Occipital lobe (tissue), 2 donors: ENCODE data around the gene KHDC1L. TPM values are rescaled to one million over a fixed set of nuclear protein-coding genes. Genes with fewer than 3 reads are reported as not detected.
"Not testable (repeated sequence)": the region's sequence is repeated elsewhere in the genome, so short reads cannot be mapped to it uniquely, and the experiment has no call there.

Experiments used
- DNase-seq: peaks from one replicate; lab custom pipeline; 2025; lab: John Stamatoyannopoulos, UW
- total RNA-seq: library from RNA; depleted of rRNA; stranded (reverse); fragments of >200 nt; gene quantifications from one replicate; pipeline ENCODE4 v1.2.3, GENCODE V29; 2014

KHDC1L gene
- total RNA-seq, 1 donor from 2014 or later = 0.78 TPM

- DNase-seq = no peak
Observed at GRCh38 chr6:73207221-73207837, 18.0 kb downstream of the KHDC1L start.

DNA sequence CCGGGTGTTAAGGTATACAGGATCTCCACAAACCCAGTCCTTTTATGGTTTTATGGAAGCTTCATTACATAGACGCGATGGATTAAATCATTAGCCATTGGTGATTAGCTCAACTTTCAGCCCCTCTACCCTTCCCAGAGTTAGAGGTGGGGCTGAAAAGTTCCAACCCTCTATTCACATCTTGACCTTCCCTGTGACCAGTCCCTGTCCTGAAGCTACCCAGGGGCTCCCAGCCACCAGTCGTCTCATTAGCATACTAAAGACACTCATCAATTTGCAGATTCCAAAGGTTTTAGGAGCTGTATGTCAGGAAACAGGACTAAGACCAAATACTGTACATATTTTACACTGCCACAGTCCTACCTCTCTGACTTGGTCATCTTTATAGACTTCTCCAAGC, 21.0 kb downstream of the KHDC1L start:
- no peak for DNase-seq

GRCh38 chr6:73203098-73203497, 22.2 kb downstream of the KHDC1L start:
- no peak for DNase-seq

DNA sequence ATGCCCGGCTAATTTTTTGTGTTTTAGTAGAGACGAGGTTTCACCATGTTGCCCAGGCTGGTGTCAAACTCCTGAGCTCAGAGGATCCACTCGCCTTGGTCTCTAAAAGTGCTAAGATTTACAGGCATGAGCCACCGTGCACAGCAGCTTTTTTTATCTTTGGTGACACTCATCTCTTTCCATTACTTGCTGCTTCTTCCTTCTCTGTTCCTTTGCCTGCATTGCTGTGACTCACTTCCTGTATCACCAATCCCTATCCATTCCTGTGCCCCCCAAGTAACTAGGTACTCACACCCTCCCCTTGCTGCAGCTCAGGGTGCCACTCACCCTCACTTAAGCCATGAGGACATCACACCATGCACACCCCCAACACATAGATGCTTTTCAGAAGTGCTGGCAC, 24.6 kb downstream of the KHDC1L start:
- no peak for DNase-seq

DNA sequence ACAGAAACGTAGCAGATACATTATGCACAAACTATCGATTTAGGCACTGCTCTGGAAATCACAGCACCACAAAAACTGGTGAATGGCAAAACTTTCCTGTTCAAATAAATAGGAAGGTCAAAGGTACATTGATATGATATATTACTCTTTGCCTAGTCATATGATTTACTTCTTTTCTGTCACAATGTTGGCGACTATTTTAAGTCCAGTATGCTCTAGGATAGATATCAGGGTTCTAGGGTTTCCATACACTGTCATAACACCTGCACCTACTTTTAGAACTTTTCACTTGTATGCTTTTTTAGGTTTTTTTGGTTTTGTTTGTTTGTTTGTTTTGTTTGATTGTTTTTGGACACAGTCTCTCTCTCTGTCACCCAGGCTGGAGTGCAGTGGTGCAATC, 25.0 kb downstream of the KHDC1L start:
- no peak for DNase-seq

- no peak for DNase-seq
Observed at GRCh38 chr6:73194744-73195143, 30.6 kb downstream of the KHDC1L start.

DNA sequence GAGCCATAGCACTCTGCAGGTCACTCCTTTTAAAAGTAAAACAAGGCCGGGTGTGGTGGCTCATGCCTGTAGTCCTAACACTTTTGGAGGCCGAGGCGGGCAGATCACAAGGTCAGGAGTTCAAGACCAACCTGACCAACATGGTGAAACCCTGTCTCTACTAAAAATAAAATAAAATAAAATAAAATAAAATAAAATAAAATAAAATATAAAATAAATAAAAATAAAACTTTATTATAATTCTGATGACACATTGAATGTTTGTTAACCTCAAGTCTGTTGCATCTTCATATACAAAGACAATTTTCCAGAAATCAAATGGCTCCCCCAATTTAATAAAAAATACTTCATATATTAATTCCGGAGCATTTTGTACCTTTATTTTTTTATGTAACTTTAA, 32.0 kb downstream of the KHDC1L start:
- DNase-seq = not testable (repeated sequence)

- DNase-seq = no peak
Observed at GRCh38 chr6:73182021-73182607, 43.2 kb downstream of the KHDC1L start.

GRCh38 chr6:73180763-73181619, 44.3 kb downstream of the KHDC1L start:
- DNase-seq = peak; percentile 12

DNA sequence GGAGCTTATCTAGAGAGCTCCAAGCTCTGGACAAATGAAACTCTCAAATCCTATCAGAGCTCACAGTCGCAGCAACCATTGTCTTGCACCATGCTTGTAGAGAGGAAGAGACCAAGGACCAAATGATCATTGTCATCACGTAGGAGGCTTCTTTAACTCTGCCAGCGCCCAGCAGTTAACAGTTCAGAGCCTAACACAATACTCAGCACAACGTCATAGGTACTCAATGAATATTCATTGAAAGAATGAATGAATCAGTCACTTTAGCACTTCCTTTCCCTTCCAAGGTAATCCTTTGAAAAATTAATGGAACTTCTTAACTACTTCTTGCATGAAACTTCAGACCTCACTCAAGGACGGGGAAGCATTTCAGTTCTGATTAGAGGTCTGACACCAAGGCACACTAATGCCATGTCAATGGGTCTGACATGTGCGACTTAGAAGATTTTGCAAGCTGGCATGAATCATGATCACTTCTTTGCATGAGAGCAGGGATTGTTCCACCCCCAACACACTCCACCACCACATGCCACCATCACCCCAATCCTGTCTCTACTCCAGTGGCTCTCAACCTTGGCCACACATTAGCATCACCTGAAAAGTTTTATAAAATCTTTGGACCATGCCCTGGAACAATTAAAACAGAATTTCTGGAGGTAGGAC, 45.1 kb downstream of the KHDC1L start:
- no peak for DNase-seq

GRCh38 chr6:73177221-73177944, 47.9 kb downstream of the KHDC1L start:
- DNase-seq = no peak

GRCh38 chr6:73176057-73176456, 49.2 kb downstream of the KHDC1L start:
- DNase-seq = no peak

- no peak for DNase-seq
Observed at GRCh38 chr6:73174646-73175045, 50.6 kb downstream of the KHDC1L start.

Other genes with a start within 250 kb of the KHDC1L start
- 4.1 TPM for gene KHDC1, start 37.7 kb upstream of the KHDC1L start, total RNA-seq
- not detected for gene DPPA5, start 128.8 kb upstream of the KHDC1L start, total RNA-seq
- gene KHDC3L, start 137.2 kb upstream of the KHDC1L start, total RNA-seq = not detected
- not detected for gene OOEP, start 144.4 kb upstream of the KHDC1L start, total RNA-seq
- gene DDX43, start 169.3 kb upstream of the KHDC1L start, total RNA-seq = 0.31 TPM
- 1.2 TPM for gene CGAS, start 226.8 kb upstream of the KHDC1L start, total RNA-seq
- gene MTO1, start 236.2 kb upstream of the KHDC1L start, total RNA-seq = 17.3 TPM